NB4 (cell line): ENCODE results near the gene CAPSL.

Experiments
- MAX ChIP-seq: IDR thresholded peaks from 2 replicates; pipeline ENCODE4 v1.6.1; 2011; ENCODE audit warnings: low read depth, low read length
- POLR2A ChIP-seq: IDR thresholded peaks from 2 replicates; pipeline ENCODE4 v1.6.1; 2011; ENCODE audit warnings: mild to moderate bottlenecking; ENCODE audit not compliant: insufficient read length; ENCODE audit errors: extremely low read depth
- TF ChIP-seq, protein P1 (sequence below): IDR thresholded peaks from one replicate; pipeline ENCODE4 v1.5.1; 2012; ENCODE audit warnings: low read depth, low read length

DNA sequence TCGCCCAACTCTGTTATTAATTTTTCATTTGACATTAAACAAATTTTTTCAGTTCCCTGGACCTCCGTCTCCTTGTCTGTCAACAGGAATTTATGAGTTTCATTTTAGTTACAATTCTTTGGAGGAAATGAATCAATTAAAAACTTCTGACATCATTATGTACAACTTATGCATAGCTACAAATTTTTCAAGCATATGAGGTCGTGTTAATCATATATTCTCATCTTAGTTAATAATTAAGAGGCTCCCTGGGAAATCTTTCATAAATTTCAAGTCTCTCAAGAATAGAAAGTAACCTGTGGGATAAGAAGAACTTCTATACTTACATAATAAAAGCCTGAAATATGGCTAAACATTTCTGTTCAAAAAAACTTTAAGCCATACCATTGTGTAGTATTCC lies 49.4 kb upstream of the CAPSL start:
- TF ChIP-seq, protein P1, sequence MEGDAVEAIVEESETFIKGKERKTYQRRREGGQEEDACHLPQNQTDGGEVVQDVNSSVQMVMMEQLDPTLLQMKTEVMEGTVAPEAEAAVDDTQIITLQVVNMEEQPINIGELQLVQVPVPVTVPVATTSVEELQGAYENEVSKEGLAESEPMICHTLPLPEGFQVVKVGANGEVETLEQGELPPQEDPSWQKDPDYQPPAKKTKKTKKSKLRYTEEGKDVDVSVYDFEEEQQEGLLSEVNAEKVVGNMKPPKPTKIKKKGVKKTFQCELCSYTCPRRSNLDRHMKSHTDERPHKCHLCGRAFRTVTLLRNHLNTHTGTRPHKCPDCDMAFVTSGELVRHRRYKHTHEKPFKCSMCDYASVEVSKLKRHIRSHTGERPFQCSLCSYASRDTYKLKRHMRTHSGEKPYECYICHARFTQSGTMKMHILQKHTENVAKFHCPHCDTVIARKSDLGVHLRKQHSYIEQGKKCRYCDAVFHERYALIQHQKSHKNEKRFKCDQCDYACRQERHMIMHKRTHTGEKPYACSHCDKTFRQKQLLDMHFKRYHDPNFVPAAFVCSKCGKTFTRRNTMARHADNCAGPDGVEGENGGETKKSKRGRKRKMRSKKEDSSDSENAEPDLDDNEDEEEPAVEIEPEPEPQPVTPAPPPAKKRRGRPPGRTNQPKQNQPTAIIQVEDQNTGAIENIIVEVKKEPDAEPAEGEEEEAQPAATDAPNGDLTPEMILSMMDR, result no peak
- TF ChIP-seq POLR2A, result no peak
- TF ChIP-seq MAX, result no peak
